ENCODE results near the gene MTA3. TPM values are rescaled to one million over a fixed set of nuclear protein-coding genes. Genes with fewer than 3 reads are reported as not detected.

The MTA3 gene
- total RNA-seq, 4 donors from 2014 or later, result 25.6 to 89.1 (median 64.0) TPM

DNA sequence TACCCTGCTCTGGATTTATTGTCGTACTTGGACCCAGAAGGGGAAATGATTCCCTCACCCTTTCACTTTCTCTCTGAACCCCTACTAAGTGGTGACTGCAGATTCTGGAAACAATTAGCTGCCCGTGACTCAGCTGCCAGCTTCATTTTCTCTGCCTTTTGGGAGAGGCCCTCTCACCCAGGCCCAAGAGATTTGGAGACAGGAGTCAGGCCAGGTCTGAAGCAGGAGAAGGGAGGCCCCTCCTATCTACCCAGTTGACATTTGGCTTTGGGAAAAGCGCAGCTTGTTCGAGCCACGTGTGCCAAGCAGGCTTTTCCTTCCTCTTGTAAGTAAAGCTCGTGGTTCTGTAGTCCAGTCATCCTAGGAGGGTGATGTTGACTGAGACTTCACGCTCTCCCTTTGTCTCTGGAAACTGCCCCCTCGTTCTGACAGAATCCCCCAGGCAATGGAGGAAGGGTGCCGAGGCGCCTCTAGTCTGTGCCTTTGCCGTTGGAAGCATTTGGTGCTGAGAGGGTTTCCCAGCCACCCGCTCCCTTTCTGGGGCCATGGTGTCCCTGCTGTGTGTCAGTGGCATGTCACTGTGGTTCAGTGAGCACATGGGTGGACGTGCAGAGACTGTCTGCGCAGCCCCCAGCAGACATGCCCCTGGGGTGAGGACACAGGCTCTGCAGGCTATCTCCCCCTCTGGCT, 186.9 kb downstream of the MTA3 start:
- Histone ChIP-seq H3K9me3 (no peaks in the 10 kb centered on the region), H3K4me1 (no peaks in the 10 kb centered on the region), H3K36me3 (no peaks in the 10 kb centered on the region), H3K27ac (no peak overlapping the region), H3K4me3 (no peak overlapping the region), H3K27me3 (no peaks in the 10 kb centered on the region)
- DNase-seq, result no peak
- TF ChIP-seq, protein P1, sequence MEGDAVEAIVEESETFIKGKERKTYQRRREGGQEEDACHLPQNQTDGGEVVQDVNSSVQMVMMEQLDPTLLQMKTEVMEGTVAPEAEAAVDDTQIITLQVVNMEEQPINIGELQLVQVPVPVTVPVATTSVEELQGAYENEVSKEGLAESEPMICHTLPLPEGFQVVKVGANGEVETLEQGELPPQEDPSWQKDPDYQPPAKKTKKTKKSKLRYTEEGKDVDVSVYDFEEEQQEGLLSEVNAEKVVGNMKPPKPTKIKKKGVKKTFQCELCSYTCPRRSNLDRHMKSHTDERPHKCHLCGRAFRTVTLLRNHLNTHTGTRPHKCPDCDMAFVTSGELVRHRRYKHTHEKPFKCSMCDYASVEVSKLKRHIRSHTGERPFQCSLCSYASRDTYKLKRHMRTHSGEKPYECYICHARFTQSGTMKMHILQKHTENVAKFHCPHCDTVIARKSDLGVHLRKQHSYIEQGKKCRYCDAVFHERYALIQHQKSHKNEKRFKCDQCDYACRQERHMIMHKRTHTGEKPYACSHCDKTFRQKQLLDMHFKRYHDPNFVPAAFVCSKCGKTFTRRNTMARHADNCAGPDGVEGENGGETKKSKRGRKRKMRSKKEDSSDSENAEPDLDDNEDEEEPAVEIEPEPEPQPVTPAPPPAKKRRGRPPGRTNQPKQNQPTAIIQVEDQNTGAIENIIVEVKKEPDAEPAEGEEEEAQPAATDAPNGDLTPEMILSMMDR (IDR thresholded peaks at IDR 0.05), result no peak
- TF ChIP-seq POLR2A (IDR thresholded peaks at IDR 0.05), result no peak
- intact Hi-C loops (cut with DNase I; ENCODE audit: low total_unique reads), result no loop called here

- H3K27ac ChIP-seq, result no peak overlapping the region
Observed at GRCh38 chr2:42756150-42756775, 187.8 kb downstream of the MTA3 start.

GRCh38 chr2:42756966-42757513, 188.6 kb downstream of the MTA3 start:
- intact Hi-C loops (cut with DNase I; ENCODE audit: low total_unique reads), result no loop called here
- no peak overlapping the region for H3K27ac ChIP-seq
- H3K4me3 ChIP-seq, result no peak overlapping the region
- no peaks in the 10 kb centered on the region for H3K4me1 ChIP-seq
- no peak for TF ChIP-seq POLR2A (IDR thresholded peaks at IDR 0.05)
- H3K36me3 ChIP-seq, result no peaks in the 10 kb centered on the region
- no peak for DNase-seq
- no peaks in the 10 kb centered on the region for H3K9me3 ChIP-seq
- no peaks in the 10 kb centered on the region for H3K27me3 ChIP-seq

More at GRCh38 chr2:42756150-42756775, 187.8 kb downstream of the MTA3 start:
- DNase-seq, result no peak
- TF ChIP-seq, protein P1 (IDR thresholded peaks at IDR 0.05), result no peak
- no peak for TF ChIP-seq POLR2A (IDR thresholded peaks at IDR 0.05)
- Histone ChIP-seq H3K36me3 (no peaks in the 10 kb centered on the region), H3K4me1 (no peaks in the 10 kb centered on the region), H3K9me3 (no peaks in the 10 kb centered on the region), H3K4me3 (no peak overlapping the region), H3K27me3 (no peaks in the 10 kb centered on the region)
- intact Hi-C loops (cut with DNase I; ENCODE audit: low total_unique reads), result no loop called here

DNA sequence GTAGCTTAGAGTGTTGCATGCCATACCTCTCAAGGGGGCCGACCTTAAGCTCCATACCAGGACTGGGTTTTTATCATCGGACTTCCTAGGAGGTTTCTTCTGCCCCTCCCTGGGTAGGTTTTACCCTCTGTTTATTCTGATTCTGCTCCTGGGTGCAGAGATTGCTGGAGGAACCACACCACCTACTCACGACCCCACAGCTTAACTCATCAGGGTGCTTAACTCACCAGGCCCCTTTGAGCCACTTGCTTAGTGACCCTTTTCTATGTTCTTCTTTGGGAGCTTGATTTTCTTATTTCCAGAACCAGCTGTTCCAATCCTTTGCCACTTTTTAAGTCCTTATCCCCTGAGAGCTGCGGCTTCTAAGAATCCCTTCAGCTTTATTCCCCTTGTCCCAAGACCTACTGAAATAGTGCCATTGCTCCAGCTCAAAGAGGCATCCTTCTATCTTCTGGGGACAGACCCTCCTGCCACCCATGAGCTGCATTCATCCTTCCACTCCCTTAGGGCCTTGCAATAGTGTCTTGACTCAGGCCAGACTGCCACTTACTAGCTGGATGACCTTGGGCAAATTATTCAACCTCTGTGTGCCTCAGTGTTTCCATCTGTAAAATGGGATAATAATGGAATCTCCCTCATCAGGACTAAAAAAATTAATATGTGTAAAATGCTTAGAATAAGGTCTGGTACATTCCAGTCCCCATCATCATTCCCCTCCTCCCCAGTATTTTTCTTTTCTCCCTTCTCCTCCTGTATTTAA, 189.7 kb downstream of the MTA3 start:
- Histone ChIP-seq H3K36me3 (no peaks in the 10 kb centered on the region), H3K27ac (no peak overlapping the region), H3K9me3 (no peaks in the 10 kb centered on the region), H3K4me1 (no peaks in the 10 kb centered on the region), H3K27me3 (no peaks in the 10 kb centered on the region), H3K4me3 (no peak overlapping the region)
- intact Hi-C loops (cut with DNase I; ENCODE audit: low total_unique reads), result no loop called here
- DNase-seq, result no peak
- TF ChIP-seq, protein P1 (IDR thresholded peaks at IDR 0.05), result no peak

GRCh38 chr2:42758751-42759150, 190.3 kb downstream of the MTA3 start:
- no peak for DNase-seq

More at GRCh38 chr2:42758751-42759150, 190.3 kb downstream of the MTA3 start:
- H3K27ac ChIP-seq, result no peak overlapping the region
- H3K27me3 ChIP-seq, result no peaks in the 10 kb centered on the region
- no peaks in the 10 kb centered on the region for H3K4me1 ChIP-seq
- no peaks in the 10 kb centered on the region for H3K36me3 ChIP-seq
- H3K9me3 ChIP-seq, result no peaks in the 10 kb centered on the region
- no peak overlapping the region for H3K4me3 ChIP-seq
- intact Hi-C loops (cut with DNase I; ENCODE audit: low total_unique reads), result no loop called here
- TF ChIP-seq, protein P1 (IDR thresholded peaks at IDR 0.05), result no peak
- TF ChIP-seq POLR2A (IDR thresholded peaks at IDR 0.05), result no peak
